ENCODE results near the gene AKAP6. TPM values are rescaled to one million over a fixed set of nuclear protein-coding genes. Genes with fewer than 3 reads are reported as not detected.

Gene AKAP6
- total RNA-seq, 1 experiment from 2014 or later, result 1.1 TPM

DNA sequence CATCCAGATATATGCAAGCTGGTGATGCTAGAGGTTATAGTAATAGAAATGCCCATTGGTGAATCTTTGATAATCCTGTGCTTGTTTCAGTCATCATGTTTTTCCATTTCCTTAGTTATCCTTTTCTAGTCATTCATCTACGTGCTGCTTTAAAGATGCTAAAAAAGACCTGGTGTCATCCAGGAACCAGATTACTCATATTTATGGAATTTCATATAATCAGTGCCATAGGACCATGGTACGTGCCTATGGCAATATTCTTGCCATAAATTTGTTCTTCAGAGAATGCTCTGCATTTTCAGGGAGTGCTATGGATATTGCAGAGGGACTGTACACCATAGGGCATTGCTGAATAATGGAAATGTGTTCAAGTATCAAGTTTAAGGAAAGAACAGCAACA, 267.3 kb downstream of the AKAP6 start:
- Mint-ChIP-seq H3K4me1 (no peaks in the 10 kb centered on the region), H3K9me3 (no peaks in the 10 kb centered on the region), H3K27me3 (ENCODE audit: low read depth) (no peaks in the 10 kb centered on the region; the same call in 1 of the 2 replicates), H3K4me3 (no peak overlapping the region), H3K27ac (no peak overlapping the region), H3K36me3 (ENCODE audit: insufficient read depth in 1 of 3, low read depth in 3 of 3) (no peaks in the 10 kb centered on the region)
- no peaks in the 10 kb centered on the region for H4K20me1 ChIP-seq (ENCODE audit: control insufficient read depth, insufficient read depth, insufficient read length)
- H3K14ac ChIP-seq (ENCODE audit: insufficient read depth, low read length), result no peak overlapping the region
- no peak overlapping the region for H3K4ac ChIP-seq (ENCODE audit: low read depth, low read length)
- H3K9me3 ChIP-seq (ENCODE audit: control insufficient read depth, low read depth, low read length), result no peaks in the 10 kb centered on the region
- no peaks in the 10 kb centered on the region for H3K27me3 ChIP-seq (ENCODE audit: insufficient read depth, low read length)
- no peak overlapping the region for H2BK12ac ChIP-seq (ENCODE audit: insufficient read length, low read depth, low read length)
- no peak overlapping the region for H2BK5ac ChIP-seq (ENCODE audit: insufficient read length, low read length)
- H3K56ac ChIP-seq (ENCODE audit: insufficient read length, low read depth, low read length), result no peak overlapping the region
- no peak for DNase-seq
- H3K18ac ChIP-seq (ENCODE audit: insufficient read length, low read depth, low read length), result no peak overlapping the region
- H4K91ac ChIP-seq (ENCODE audit: insufficient read length, low read depth, low read length), result no peak overlapping the region
- H3K27ac ChIP-seq (ENCODE audit: insufficient read length, low read depth, low read length), result no peak overlapping the region
- no peak overlapping the region for H2AFZ ChIP-seq (ENCODE audit: low read length)
- no peaks in the 10 kb centered on the region for H3K23me2 ChIP-seq (ENCODE audit: insufficient read length, low read depth, low read length, poor library complexity, severe bottlenecking)
- no peak overlapping the region for H2BK20ac ChIP-seq (ENCODE audit: low read depth, low read length, poor library complexity, severe bottlenecking)
- no peaks in the 10 kb centered on the region for H3K4me1 ChIP-seq (ENCODE audit: insufficient read depth, low read length)
- WGBS (ENCODE audit: extremely low coverage, insufficient read length, low lambda C conversion rate), result no CpG with 5 or more reads among the region's 2 CpGs
- H3K23ac ChIP-seq (ENCODE audit: insufficient read length, low read depth, low read length), result no peak overlapping the region
- no peak overlapping the region for H2BK120ac ChIP-seq (ENCODE audit: low read depth, low read length, poor library complexity, severe bottlenecking)
- H4K8ac ChIP-seq (replicated peaks; ENCODE audit: insufficient read length, low read depth, low read length), result no peak overlapping the region
- TF ChIP-seq, protein P1, sequence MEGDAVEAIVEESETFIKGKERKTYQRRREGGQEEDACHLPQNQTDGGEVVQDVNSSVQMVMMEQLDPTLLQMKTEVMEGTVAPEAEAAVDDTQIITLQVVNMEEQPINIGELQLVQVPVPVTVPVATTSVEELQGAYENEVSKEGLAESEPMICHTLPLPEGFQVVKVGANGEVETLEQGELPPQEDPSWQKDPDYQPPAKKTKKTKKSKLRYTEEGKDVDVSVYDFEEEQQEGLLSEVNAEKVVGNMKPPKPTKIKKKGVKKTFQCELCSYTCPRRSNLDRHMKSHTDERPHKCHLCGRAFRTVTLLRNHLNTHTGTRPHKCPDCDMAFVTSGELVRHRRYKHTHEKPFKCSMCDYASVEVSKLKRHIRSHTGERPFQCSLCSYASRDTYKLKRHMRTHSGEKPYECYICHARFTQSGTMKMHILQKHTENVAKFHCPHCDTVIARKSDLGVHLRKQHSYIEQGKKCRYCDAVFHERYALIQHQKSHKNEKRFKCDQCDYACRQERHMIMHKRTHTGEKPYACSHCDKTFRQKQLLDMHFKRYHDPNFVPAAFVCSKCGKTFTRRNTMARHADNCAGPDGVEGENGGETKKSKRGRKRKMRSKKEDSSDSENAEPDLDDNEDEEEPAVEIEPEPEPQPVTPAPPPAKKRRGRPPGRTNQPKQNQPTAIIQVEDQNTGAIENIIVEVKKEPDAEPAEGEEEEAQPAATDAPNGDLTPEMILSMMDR (conservative IDR thresholded peaks at IDR 0.05), result no peak
- H3K4me2 ChIP-seq (ENCODE audit: insufficient read depth, insufficient read length, low read length), result no peak overlapping the region
- H3T11ph ChIP-seq (ENCODE audit: low read length), result no peak overlapping the region
- no peak overlapping the region for H2AK5ac ChIP-seq (ENCODE audit: insufficient read length, low read length)
- H4K5ac ChIP-seq (ENCODE audit: insufficient read length, low read depth, low read length), result no peak overlapping the region
- H3K79me2 ChIP-seq (ENCODE audit: insufficient read depth, low read length), result no peaks in the 10 kb centered on the region
- H2BK15ac ChIP-seq (ENCODE audit: low read depth, low read length), result no peak overlapping the region
- H3K79me1 ChIP-seq (ENCODE audit: insufficient read depth, low read depth, low read length, poor library complexity, severe bottlenecking), result no peaks in the 10 kb centered on the region
- no peak overlapping the region for H3K9ac ChIP-seq (ENCODE audit: extremely low read depth, insufficient read length, low read length)

Measured in H9 (cell line).